Stimulated activated CD8-positive, alpha-beta memory T cell treated with anti-CD3 and anti-CD28 coated beads, Interleukin-2, amount 100 ng/mL, for 1 hour (primary cell): ENCODE results near the gene C16orf87.
"Not testable (repeated sequence)": the region's sequence is repeated elsewhere in the genome, so short reads cannot be mapped to it uniquely, and the experiment has no call there.

Experiments used
- DNase-seq, 2 donors: peaks; one replicate each; pipeline ENCODE4 v3.0.0-alpha.2; 2020; ENCODE audit warnings: low read depth in 2 of 2

C16orf87 gene

DNA sequence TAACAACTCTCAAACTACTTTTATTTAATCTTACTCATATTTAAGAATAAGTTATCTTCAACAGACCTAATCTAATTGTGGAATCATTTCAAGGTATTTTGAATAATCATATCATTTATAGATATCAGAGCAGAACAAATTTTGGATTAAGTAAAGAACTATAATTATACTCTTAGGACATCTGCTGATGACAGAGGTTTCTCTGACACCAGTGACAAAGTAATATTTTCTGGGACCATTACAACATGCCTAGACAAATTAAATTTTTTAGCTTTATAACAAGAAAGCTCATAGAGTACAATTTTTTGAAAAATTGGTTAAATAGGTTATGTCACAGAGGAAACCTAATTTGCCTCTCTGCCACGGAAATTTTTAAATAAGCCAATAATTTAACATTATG is 30.5 kb downstream of the C16orf87 start:
- DNase-seq, result no peak

DNA sequence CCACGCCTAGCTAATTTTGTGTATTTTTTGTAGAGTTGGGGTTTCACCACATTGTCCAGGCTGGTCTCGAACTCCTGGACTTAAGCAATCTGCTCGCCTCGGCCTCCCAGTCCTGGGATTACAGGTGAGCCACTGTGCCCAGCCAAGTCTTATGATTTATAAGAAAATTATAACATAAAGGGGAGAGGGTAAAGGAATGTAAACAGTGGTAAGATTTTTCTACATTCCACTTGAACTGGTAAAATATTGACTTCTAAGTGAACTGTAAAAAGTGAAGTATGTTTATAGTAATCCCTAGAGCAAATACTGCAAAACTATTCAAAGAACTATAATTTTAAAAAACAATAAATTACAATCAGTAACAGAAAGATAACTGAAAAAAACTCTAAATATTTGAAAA is 33.5 kb downstream of the C16orf87 start:
- no peak for DNase-seq

DNA sequence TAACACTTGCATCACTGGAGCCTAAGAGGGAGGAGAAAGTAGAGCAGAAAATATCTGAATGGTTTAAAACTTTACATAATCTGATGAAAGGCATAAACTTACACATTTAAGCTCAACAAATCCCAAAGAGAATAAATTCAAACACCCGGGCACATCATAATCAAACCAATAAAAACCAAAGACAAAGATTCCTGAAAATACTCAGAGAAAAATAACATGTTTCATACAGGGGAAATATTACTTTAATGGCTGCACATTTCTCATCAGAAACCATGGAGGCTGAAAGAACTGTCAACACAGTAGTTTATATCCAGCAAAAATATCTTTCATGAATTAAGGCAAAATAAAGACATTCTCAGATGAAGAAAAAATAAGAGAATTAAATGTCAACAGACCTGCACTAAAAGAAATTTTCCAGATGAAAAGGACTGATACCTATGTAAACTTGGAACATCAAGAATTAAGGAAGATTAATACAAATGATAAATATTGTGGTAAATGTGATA is 34.2 kb downstream of the C16orf87 start:
- no peak for DNase-seq

DNA sequence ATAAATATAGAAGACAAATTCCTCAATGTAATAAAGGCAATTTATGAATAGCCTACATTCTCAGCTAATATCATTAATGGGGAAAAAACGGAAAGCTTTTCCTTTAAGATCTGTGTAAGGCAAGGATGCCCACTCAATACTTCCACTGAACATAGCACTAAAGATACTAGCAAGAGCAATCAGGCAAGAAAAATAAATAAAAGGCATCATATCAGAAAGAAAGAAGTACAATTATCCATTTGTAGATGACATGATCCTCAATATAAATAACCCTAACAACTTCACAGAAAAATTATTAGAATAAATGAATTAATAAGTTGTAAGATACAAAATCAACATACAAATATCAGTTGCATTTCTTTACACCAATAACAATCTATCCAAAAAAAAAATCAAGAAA is 37.1 kb downstream of the C16orf87 start:
- DNase-seq, result no peak

DNA sequence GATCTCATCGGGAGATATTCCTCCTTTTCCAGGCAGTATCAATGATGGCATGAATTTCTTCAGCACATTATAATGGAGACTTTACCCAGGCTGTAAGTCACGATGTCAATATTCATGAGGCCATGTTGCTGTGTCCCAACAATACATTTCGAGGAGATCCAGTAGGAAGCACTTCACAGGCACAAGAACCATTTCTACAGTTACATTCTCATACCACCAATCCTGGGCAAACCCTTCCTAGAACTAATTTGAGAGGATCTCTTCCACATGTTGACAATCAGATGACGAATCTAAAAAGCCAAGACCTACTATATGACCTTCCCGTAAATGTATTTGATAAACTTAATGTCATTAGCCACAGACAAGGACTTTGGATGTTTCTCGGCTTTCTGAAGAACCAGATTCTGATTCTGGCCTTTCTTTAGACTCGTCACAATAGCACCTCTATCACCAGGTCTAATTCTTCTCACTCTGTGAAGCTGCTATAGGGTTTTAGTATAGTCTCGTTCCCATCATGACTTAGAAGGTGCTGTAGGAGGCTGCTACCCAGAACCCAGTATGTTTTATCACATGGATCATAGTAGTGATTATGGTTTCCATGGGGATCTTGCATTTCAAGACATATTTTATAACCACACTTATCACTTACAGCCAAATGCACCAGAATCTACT is 40.2 kb downstream of the C16orf87 start:
- no peak for DNase-seq

DNA sequence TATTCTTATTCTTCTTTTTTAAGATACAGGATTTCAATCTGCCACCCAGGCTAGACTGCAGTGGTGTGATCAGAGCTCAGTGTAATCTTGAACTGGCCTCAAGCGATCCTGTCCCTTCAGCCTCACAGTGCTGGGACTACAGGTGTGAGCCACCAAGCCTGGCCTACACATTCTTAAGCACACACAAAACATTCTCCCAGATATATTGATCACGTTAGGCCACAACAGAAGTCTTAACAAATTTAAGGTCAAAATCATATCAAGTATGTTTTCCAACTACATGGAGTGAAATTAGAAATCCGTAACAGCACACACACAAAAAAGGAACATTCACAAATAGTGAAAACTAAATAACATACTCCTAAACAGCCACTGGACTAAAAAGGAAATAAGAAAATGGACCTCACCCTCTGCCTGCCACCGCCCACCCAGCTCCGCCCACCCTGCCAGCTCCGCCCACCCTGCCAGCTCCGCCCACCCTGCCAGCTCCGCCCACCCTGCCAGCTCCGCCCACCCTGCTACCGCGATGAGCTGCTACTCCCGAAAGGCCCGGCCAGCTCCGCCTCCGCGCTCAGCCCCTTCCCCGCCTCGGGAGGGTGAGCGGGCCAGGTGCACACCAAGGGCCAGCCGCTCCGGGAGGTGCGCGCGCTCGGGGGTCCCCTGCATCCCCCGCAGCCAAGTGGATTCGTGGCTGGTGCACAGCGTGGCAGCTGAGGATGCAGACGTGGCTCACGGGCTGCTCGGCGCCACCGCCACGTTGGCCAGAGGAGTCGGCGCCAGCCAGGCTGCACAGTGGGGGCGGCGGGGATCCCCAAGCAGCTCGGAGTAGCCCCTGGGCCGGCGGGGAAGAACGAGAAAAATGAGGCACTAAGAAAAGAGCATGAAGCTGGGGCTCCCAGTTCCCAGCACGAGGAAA is 41.2 kb downstream of the C16orf87 start:
- DNase-seq, result peak; percentile 61 to 67

DNA sequence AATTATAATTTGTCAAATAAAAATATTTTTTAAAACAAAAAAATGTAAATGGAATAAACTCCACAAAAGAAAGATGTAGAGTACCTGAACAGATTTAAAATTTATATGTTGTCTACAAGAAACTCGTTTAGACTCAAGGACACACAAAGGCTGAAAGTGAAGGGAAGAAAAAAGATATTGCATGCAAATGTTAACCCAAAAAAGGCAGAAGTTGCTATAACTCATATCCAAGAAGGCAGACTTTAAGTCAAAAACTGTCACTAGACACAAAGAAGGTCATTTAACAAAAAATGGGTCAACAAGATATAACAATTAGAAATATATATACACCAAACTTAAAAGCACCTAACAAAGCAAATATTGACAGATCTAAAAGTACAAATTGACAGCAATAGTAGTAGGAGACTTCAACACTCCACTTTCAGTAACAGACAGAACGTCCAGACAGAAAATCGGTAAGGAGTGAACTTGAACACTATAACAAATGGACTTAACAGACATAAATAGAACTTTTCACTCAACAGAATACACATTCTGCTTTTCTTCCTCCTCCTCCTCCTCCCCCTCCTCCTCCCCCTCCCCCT is 42.0 kb downstream of the C16orf87 start:
- no peak for DNase-seq

DNA sequence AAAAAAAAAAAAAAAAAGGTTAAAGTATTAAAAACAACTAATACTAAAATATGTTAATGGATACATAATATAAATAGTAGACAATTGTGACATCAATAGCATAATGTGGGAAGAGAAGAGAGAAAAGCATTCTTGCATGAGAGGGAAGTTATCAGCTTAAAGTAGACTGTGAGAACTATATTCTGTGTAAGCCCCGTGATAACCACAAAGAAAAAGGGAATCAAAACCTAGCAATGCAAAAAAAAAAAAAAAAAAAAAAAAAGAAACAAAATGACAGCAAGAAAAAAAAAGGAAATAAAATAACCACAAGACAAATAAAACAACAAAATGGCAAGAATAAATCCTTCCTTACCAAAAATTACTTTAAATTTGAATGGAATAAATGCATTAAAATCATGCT is 43.1 kb downstream of the C16orf87 start:
- no peak for DNase-seq

DNA sequence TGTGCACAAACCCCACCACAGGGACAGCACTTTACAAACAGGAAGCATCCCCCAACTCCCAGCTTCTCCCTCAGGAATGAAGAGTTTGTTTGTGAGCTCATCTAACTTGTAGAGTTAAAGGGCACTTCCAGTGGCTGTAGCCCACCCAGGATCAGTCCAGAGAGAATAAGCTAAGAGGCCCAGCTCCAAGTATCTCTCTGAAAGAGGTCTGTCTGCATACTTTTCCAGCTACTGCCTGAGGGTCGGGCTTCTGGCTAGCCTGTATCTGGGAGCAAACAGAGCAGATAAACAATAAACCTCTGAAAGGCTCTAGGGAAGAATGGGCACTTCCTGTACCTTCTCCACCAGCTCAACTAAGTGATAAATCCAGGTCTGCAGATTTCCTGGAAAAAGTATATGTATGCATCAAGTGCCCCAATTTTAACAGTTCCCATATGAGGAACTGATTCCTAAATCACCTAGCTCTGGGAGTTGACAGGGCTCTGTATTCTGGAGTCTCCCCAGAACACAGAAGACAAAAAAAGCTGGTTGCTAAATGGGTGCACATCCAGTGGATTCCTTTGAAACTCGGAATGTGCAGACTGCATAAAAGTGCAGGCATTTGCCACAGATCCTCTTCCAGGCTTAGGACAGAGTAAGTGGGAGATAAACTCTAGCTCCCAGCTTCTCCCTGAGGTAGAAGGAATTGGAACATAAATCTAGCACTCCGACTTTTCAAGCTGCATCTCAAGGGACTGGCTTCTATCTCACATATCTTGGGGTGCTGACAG is 45.7 kb downstream of the C16orf87 start:
- DNase-seq, result no peak

DNA sequence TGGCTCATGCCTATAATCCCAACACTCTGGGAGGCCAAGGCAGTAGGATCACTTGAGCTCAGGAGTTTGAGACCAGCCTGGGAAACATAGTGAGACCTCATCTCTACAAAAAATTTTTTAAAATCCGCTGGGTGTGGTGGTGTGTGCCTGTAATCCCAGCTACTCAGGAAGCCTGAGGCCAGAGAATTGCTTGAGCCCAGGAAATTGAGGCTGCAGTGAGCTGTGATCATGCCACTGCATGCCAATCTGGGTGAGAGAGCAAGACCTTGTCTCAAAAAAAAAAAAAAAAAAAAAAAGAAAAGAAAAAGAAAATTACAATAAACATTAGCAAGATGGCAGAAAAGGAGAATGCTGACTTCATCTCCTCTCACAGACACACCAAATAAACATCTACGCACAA is 46.4 kb downstream of the C16orf87 start:
- not testable (repeated sequence) for DNase-seq

DNA sequence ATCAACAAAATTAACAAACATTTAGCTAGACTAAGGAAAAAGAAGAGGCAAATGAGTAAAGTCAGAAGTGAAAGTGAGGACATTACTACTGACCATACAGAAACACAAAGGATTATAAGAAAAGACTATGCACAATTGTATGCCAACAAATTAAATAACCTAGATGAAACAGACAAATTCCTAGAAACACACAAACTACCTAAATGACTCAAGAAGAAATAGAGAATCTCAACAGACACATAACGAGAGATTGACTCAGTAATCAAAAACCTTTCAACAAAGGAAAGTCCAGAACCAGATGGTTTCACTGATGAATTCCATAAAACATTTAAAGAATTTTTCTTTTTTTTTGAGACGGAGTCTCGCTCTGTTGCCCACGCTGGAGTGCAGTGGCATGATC is 47.2 kb downstream of the C16orf87 start:
- no peak for DNase-seq

DNA sequence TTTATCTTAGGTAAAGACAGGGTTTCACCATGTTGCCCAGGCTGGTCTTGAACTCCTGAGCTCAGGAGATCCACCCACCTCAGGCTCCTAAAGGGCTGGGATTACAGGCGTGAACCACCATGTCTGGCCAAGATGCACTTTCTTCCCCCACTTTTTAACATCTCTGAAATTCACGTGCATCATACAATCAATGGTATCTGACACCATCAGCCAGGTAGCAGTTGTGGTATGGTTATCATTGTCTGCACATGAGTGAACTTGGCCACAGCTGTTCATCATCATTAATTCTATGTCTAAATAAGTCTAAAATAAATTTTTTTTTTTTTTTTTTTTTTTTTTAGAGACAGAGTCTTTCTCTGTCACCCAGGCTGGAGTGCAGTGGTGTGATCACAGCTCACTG is 48.7 kb downstream of the C16orf87 start:
- no peak for DNase-seq

DNA sequence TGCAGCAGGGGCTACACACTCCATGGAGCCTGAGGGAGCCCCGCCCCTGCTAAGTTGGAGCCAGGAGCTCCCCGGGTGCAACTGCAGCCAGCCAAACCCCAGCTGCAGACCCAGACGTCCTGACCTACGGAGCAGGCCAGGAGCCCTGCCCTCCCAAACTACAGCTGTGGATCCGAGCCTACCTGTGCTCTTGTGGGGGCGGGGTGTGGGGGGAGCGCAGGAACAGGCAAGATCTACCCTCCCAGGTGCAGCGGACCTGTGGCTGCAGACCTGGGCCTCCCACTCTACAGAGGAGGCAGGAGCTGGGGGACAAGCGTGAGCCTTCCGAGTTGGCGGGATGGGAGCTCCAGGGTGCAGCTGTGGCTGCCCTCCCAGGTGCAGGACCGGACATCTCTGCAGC is 53.2 kb downstream of the C16orf87 start:
- no peak for DNase-seq

DNA sequence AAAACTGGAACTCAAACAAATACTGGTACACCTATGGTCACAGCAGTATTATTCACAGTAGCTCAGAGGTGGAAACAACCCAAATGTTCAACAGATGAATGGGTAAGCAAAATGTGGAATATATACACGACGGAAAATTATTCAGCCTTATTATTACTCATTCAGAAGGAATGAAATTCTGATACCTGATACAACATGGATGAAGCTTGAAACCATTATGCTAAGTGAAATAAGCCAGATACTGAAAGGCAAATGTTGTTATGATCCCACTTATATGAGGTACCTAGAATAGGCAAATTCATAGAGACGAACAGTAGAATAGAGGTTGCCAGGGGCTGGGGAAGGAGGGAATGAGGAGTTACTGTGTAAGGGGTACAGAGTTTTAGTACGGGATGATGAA is 55.8 kb downstream of the C16orf87 start:
- DNase-seq, result no peak

DNA sequence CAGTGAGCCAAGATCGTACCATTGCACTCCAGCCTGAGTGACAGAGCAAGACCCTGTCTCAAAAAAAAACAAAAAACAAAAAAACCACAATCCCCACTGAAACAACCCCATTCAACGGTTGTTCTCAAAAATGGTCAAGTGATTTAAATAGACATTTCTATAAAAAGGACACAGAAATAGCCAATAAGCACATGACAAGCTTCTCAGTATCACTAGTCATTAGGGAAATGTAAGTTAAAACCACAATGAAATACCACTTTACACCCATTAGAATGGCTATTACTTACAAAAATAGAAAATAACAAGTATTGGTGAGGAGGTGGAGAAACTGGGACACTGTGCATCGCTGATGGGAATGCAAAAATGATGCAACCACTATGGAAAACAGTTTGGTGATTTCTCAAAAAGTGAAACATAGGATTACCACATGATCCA is 56.2 kb downstream of the C16orf87 start:
- DNase-seq, result no peak

DNA sequence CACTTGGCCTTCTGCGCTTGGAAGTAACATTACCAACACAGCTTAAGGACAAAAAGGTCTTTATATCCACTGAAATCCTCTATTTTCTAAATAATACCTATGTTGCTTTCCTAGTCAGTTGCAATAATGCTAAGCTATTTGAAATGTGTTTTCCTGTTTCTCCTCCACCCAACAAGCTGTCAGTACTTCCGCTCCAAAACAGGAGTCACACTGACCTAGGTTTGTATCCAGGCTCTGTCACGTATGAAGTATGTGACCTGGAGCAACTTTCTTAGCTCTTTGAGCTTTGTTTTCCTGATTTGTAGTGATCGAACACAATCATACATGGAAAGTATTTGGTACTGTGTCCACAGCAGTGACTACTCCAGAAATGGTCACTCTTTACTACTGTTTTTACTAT is 58.5 kb downstream of the C16orf87 start:
- no peak for DNase-seq

DNA sequence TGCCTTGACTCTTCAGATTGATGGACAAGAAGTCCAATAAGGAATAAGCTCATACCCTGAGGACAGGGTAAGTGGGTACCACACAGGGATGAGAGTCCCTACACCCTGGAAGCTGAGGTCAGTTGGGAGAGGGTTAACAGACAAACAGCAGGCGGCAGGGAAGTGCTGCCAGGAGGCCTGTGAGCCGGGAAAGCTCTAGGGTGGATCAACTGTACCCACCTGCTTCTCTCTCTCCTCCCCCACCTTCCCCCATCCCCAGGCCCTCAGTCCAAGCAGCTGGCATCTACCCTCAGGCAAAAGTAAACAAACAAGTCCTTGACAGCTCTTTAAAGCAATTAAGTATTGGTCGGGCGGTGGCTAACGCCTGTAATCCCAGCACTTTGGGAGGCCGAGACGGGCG is 62.2 kb downstream of the C16orf87 start:
- DNase-seq, result no peak

DNA sequence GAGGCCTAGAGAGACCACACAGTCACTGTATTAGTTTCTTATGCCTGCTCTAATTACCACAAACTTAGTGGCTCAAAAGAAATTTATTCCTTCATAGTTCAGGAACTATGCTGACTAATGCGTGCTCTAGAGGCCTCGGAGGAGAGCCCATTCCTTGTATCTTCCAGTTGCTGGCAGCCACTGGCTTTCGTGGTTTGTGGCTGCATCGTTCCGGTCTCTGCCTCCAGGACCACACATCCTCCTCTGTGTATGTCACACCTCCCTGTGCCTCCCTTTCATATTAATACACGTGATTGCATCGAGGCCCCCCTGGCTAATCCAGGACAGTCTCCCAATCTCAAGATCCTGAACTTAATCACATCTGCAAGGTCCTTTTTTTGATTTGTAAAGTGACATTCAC is 65.9 kb downstream of the C16orf87 start:
- DNase-seq, result no peak

DNA sequence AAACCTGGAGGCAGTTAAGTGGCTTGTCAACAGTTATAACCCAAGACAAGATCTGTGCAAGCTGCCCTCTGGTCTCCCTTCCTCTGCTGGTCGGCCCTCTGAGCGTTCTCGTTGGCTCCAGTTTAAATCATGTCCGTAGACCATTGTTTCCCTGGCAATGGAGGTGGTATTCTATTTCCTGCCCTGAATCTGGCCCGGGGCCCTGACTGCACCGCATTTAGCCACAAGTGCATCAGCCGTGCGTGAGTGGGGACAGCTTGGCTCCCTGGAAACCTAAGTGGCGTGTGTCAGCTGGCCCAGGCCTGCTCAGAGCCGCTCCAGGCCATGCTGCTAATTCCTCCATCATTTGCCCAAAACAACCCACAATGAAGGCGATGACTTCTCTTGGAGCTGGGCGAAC is 67.8 kb downstream of the C16orf87 start:
- no peak for DNase-seq

DNA sequence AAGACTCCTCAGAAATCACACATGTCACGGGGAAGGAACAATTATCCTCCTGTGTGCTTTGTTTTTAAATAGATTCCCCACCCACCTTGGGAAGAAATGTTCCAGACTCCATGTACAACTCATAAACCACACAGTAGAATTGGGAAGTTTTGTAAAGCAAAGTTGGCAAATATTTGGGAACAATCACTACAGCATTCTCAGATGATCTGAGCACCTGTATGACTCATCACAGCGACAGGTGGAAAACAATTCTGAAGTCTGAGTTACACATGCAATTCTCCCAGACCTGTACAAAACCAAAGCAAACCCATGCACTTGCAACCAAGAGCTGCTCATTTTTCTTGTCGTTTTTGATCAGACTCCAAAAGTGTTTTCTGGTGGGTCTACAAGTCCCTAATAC is 68.4 kb downstream of the C16orf87 start:
- no peak for DNase-seq

DNA sequence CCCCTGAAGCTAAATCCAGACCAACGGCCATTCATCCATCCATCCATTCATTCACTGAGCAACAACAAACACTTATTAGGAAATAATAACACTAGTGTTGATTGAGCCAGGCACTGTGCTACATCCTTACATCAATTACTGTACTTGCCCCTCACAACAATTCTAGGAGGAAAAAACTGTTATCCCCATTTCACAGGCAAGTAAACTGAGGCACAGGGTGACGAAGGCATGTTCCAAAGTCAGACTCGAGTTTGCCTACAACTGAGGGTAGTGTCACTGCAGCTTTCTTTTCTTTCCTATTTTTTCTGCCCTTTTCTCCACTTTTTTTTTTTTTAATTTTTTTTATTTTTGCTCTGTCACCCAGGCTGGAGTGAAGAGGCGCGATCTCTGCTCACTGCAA is 71.7 kb downstream of the C16orf87 start:
- DNase-seq, result no peak
